ENCODE data around the gene WDR72.
"Not testable (repeated sequence)": the region's sequence is repeated elsewhere in the genome, so short reads cannot be mapped to it uniquely, and the experiment has no call there.

Gene WDR72

GRCh38 chr15:53759411-53759931 lies at the start of gene WDR72:
WDR72 (minus strand) TSS chr15:53759663; CDS start chr15:53733149, 26,514 bp downstream.
- DNase-seq = peak; percentile 11

- DNase-seq = peak; percentile 5
These were observed 48.7 kb upstream of the WDR72 start for GRCh38 chr15:53808058-53808706.

GRCh38 chr15:53807501-53807900 lies 48.0 kb upstream of the WDR72 start:
- DNase-seq = no peak

GRCh38 chr15:53802672-53803071 lies 43.2 kb upstream of the WDR72 start:
- DNase-seq = no peak

- no peak for DNase-seq
These were observed 32.1 kb upstream of the WDR72 start for GRCh38 chr15:53791581-53791980.

- DNase-seq = no peak
These were observed 30.4 kb upstream of the WDR72 start for GRCh38 chr15:53789654-53790375.

- no peak for DNase-seq
These were observed 26.9 kb upstream of the WDR72 start for GRCh38 chr15:53786401-53786800.

GRCh38 chr15:53785241-53785640 lies 25.8 kb upstream of the WDR72 start:
- not testable (repeated sequence) for DNase-seq

GRCh38 chr15:53762916-53763315 lies 3.5 kb upstream of the WDR72 start:
- DNase-seq = no peak

GRCh38 chr15:53758412-53758811 lies 1.1 kb downstream of the WDR72 start:
- peak; percentile 32 for DNase-seq

- DNase-seq = no peak
These were observed 1.6 kb downstream of the WDR72 start for GRCh38 chr15:53757906-53758305.

- DNase-seq = no peak
These were observed 5.7 kb downstream of the WDR72 start for GRCh38 chr15:53753813-53754212.

- DNase-seq = no peak
These were observed 7.1 kb downstream of the WDR72 start for GRCh38 chr15:53752406-53752805.

- DNase-seq = no peak
These were observed 11.9 kb downstream of the WDR72 start for GRCh38 chr15:53747501-53748068.

GRCh38 chr15:53746101-53746500 lies 13.4 kb downstream of the WDR72 start:
- peak; percentile 45 for DNase-seq

- DNase-seq = no peak
These were observed 19.8 kb downstream of the WDR72 start for GRCh38 chr15:53739651-53740050.

- DNase-seq = no peak
These were observed 20.3 kb downstream of the WDR72 start for GRCh38 chr15:53739187-53739586.

- DNase-seq = no peak
These were observed 38.0 kb downstream of the WDR72 start for GRCh38 chr15:53721334-53722087.

GRCh38 chr15:53716909-53717876 lies 42.3 kb downstream of the WDR72 start:
- DNase-seq = no peak

- DNase-seq = no peak
These were observed 46.2 kb downstream of the WDR72 start for GRCh38 chr15:53713218-53713617.

GRCh38 chr15:53710906-53711305 lies 48.6 kb downstream of the WDR72 start:
- DNase-seq = no peak

GRCh38 chr15:53709821-53710220 lies 49.6 kb downstream of the WDR72 start:
- no peak for DNase-seq

All from NCI-H2029 (cell line).